GM23338 (cell line): ENCODE measurements around the gene OTUD3. TPM values are rescaled to one million over a fixed set of nuclear protein-coding genes. Genes with fewer than 3 reads are reported as not detected.

ENCODE experiments used
- ATAC-seq: fragments of 200-7000 bp; cut with Tn5 transposase; 3 replicates; pipeline ENCODE4 v1.9.1; 2020
- DNase-seq: peaks from one replicate; pipeline ENCODE4 v3.0.0-alpha.2; 2015; ENCODE audit warnings: low spot score
- H2AFZ ChIP-seq: fragments of 200-600 bp; sonication (generic); 2 replicates; pipeline ENCODE4 v1.8.0; 2016; ENCODE audit warnings: antibody characterized with exemption, mild to moderate bottlenecking, moderate library complexity
- H3F3A ChIP-seq: fragments of 200-600 bp; sonication (generic); replicated peaks from 2 replicates; pipeline ENCODE4 v1.8.0; 2017; ENCODE audit warnings: antibody characterized with exemption, mixed run types, low read depth
- H3K27ac ChIP-seq: fragments of 200-600 bp; sonication (generic); 2 replicates; pipeline ENCODE4 v1.6.1; 2016; ENCODE audit warnings: low read depth
- H3K27me3 ChIP-seq: fragments of 200-600 bp; sonication (generic); 2 replicates; pipeline ENCODE4 v1.8.0; 2016; ENCODE audit warnings: mild to moderate bottlenecking, mixed run types, moderate library complexity; ENCODE audit not compliant: insufficient read depth
- H3K36me3 ChIP-seq: fragments of 200-600 bp; sonication (generic); 2 replicates; pipeline ENCODE4 v1.8.0; 2016; ENCODE audit warnings: mild to moderate bottlenecking; ENCODE audit not compliant: insufficient read depth
- H3K4me1 ChIP-seq: fragments of 200-600 bp; sonication (generic); 2 replicates; pipeline ENCODE4 v1.8.0; 2016; ENCODE audit warnings: mild to moderate bottlenecking, moderate library complexity; ENCODE audit not compliant: insufficient read depth
- H3K4me2 ChIP-seq: fragments of 200-600 bp; sonication (generic); 2 replicates; pipeline ENCODE4 v1.7.1; 2017; ENCODE audit warnings: mixed run types
- H3K4me3 ChIP-seq: fragments of 200-600 bp; sonication (generic); 2 replicates; pipeline ENCODE4 v1.6.1; 2016; ENCODE audit warnings: mixed run types
- H3K79me2 ChIP-seq: fragments of 200-600 bp; sonication (generic); replicated peaks from 2 replicates; pipeline ENCODE4 v1.8.0; 2017; ENCODE audit warnings: mild to moderate bottlenecking; ENCODE audit not compliant: insufficient read depth
- H3K9me2 ChIP-seq: fragments of 200-600 bp; sonication (generic); 2 replicates; pipeline ENCODE4 v1.8.0; 2017; ENCODE audit not compliant: insufficient read depth
- H4K20me1 ChIP-seq: fragments of 200-600 bp; sonication (generic); replicated peaks from 2 replicates; pipeline ENCODE4 v1.8.0; 2017; ENCODE audit warnings: mild to moderate bottlenecking; ENCODE audit not compliant: insufficient read depth
- H3K27ac Mint-ChIP-seq: 2 replicates; pipeline ENCODE4 v1.8.0; 2020; ENCODE audit warnings: inconsistent platforms, mild to moderate bottlenecking, moderate library complexity, mixed read lengths
- H3K27me3 Mint-ChIP-seq: 3 replicates; pipeline ENCODE4 v1.8.0; 2022; ENCODE audit warnings: low read depth, mild to moderate bottlenecking, moderate library complexity, mixed read lengths, inconsistent platforms; ENCODE audit not compliant: insufficient read depth, poor library complexity
- H3K36me3 Mint-ChIP-seq: 3 replicates; pipeline ENCODE4 v1.8.0; 2021; ENCODE audit warnings: low read depth, mild to moderate bottlenecking, inconsistent platforms, moderate library complexity, mixed read lengths
- H3K4me1 Mint-ChIP-seq: 3 replicates; pipeline ENCODE4 v1.8.0; 2020; ENCODE audit warnings: mild to moderate bottlenecking, inconsistent platforms, mixed read lengths
- H3K4me3 Mint-ChIP-seq: 3 replicates; pipeline ENCODE4 v1.8.0; 2021; ENCODE audit warnings: moderate library complexity, mild to moderate bottlenecking, inconsistent platforms, mixed read lengths
- H3K9me3 Mint-ChIP-seq: 3 replicates; pipeline ENCODE4 v1.8.0; 2020; ENCODE audit warnings: moderate library complexity, mild to moderate bottlenecking, inconsistent platforms, mixed read lengths
- CREB1 ChIP-seq: fragments of 250-450 bp; sonication (Bioruptor Pico); IDR thresholded peaks from 2 replicates; pipeline ENCODE4 v1.5.0; 2020; ENCODE audit warnings: low read depth, mild to moderate bottlenecking, moderate library complexity
- CTCF ChIP-seq, 2 experiments: fragments of 200-600 bp in 1 of 2; sonication (generic) in 1 of 2; conservative IDR thresholded peaks; 2 replicates each; pipeline versions ENCODE4 v1.5.1 to v1.6.1; 2016 to 2017; ENCODE audit warnings: antibody characterized with exemption in 2 of 2, low read depth in 2 of 2, mild to moderate bottlenecking in 2 of 2, moderate library complexity in 1 of 2
- ETS1 ChIP-seq: IDR thresholded peaks from 2 replicates; pipeline ENCODE4 v1.6.1; 2016; ENCODE audit warnings: antibody characterized with exemption
- EZH2 ChIP-seq: fragments of 200-600 bp; sonication (generic); IDR thresholded peaks from one replicate; pipeline ENCODE4 v1.8.0; 2017; ENCODE audit warnings: antibody characterized with exemption, mild to moderate bottlenecking, low read depth; ENCODE audit not compliant: unreplicated experiment
- EZH2phosphoT487 ChIP-seq: fragments of 200-600 bp; sonication (generic); IDR thresholded peaks from one replicate; pipeline ENCODE4 v1.8.1; 2018; ENCODE audit warnings: antibody characterized with exemption; ENCODE audit not compliant: unreplicated experiment
- JUNB ChIP-seq: IDR thresholded peaks from one replicate; pipeline ENCODE4 v1.6.1; 2016; ENCODE audit warnings: antibody characterized with exemption; ENCODE audit not compliant: unreplicated experiment
- NANOG ChIP-seq: IDR thresholded peaks from 2 replicates; pipeline ENCODE4 v1.6.1; 2016; ENCODE audit warnings: antibody characterized with exemption, borderline replicate concordance
- POLR2AphosphoS5 ChIP-seq: IDR thresholded peaks from 2 replicates; pipeline ENCODE4 v1.6.1; 2016; ENCODE audit warnings: antibody characterized with exemption, low read depth
- REST ChIP-seq: IDR thresholded peaks from one replicate; pipeline ENCODE4 v1.6.1; 2018; ENCODE audit warnings: antibody characterized with exemption; ENCODE audit not compliant: unreplicated experiment
- STAT1 ChIP-seq: IDR thresholded peaks from one replicate; pipeline ENCODE4 v1.6.1; 2016; ENCODE audit warnings: antibody characterized with exemption; ENCODE audit not compliant: unreplicated experiment
- ZNF331 ChIP-seq: fragments of 250-450 bp; sonication (Bioruptor Pico); IDR thresholded peaks from 2 replicates; pipeline ENCODE4 v1.5.0; 2020; ENCODE audit warnings: low read depth, mild to moderate bottlenecking, moderate library complexity
- polyA plus RNA-seq: library from polyadenylated mRNA; unstranded; fragments of >200 nt; fragmentation: Nextera tagmentation; extraction: Ambion mirVana; gene quantifications from 2 replicates; pipeline ENCODE4 v1.2.1, GENCODE V29; 2016
- total RNA-seq: library from RNA; depleted of rRNA; stranded (reverse); fragments of >200 nt; shearing (Covaris generic); gene quantifications from 2 replicates; pipeline ENCODE4 v1.2.3, GENCODE V29; 2014
- TF ChIP-seq, protein P1 (sequence below): fragments of 250-450 bp; sonication (Bioruptor Pico); IDR thresholded peaks from 2 replicates; pipeline ENCODE4 v1.5.0; 2020; ENCODE audit warnings: mild to moderate bottlenecking, moderate library complexity

OTUD3 gene
- total and polyA plus RNA-seq, 2 experiments from 2014 or later: 3.0 to 12.9 TPM

GRCh38 chr1:19926296-19927129 is 44.3 kb downstream of the OTUD3 start:
- Mint-ChIP-seq H3K36me3 (peaks cover 8% of the 10 kb centered on the region; the same call in 2 of the 3 replicates), H3K4me3 (no peak overlapping the region), H3K27ac (no peak overlapping the region), H3K9me3 (peaks cover 22% of the 10 kb centered on the region), H3K4me1 (peaks cover 5% of the 10 kb centered on the region; the same call in 1 of the 3 replicates), H3K27me3 (peaks cover 2% of the 10 kb centered on the region)
- Histone ChIP-seq H3K36me3 (no peaks in the 10 kb centered on the region), H3K9me2 (0 out of 2 replicates have a peak, but pooled peaks cover 8% of the 10 kb centered on the region), H3K79me2 (no peaks in the 10 kb centered on the region), H3K27ac (no peak overlapping the region), H3K4me3 (no peak overlapping the region), H3F3A (no peaks in the 10 kb centered on the region), H3K4me2 (no peak overlapping the region), H3K27me3 (no peaks in the 10 kb centered on the region), H2AFZ (no peak overlapping the region), H4K20me1 (no peaks in the 10 kb centered on the region), H3K4me1 (no peaks in the 10 kb centered on the region)
- DNase-seq (no peak), ATAC-seq (no peak)
- TF ChIP-seq JUNB (no peak), ZNF331 (no peak), NANOG (no peak), REST (no peak), STAT1 (no peak), CTCF (conservative IDR thresholded peaks at IDR 0.05; ENCODE audit: low read depth in 2 of 2) (no peak), CREB1 (CRISPR knock-in tag) (no peak), EZH2phosphoT487 (no peak), POLR2AphosphoS5 (no peak), EZH2 (no peak), ETS1 (no peak)
- TF ChIP-seq, protein P1, sequence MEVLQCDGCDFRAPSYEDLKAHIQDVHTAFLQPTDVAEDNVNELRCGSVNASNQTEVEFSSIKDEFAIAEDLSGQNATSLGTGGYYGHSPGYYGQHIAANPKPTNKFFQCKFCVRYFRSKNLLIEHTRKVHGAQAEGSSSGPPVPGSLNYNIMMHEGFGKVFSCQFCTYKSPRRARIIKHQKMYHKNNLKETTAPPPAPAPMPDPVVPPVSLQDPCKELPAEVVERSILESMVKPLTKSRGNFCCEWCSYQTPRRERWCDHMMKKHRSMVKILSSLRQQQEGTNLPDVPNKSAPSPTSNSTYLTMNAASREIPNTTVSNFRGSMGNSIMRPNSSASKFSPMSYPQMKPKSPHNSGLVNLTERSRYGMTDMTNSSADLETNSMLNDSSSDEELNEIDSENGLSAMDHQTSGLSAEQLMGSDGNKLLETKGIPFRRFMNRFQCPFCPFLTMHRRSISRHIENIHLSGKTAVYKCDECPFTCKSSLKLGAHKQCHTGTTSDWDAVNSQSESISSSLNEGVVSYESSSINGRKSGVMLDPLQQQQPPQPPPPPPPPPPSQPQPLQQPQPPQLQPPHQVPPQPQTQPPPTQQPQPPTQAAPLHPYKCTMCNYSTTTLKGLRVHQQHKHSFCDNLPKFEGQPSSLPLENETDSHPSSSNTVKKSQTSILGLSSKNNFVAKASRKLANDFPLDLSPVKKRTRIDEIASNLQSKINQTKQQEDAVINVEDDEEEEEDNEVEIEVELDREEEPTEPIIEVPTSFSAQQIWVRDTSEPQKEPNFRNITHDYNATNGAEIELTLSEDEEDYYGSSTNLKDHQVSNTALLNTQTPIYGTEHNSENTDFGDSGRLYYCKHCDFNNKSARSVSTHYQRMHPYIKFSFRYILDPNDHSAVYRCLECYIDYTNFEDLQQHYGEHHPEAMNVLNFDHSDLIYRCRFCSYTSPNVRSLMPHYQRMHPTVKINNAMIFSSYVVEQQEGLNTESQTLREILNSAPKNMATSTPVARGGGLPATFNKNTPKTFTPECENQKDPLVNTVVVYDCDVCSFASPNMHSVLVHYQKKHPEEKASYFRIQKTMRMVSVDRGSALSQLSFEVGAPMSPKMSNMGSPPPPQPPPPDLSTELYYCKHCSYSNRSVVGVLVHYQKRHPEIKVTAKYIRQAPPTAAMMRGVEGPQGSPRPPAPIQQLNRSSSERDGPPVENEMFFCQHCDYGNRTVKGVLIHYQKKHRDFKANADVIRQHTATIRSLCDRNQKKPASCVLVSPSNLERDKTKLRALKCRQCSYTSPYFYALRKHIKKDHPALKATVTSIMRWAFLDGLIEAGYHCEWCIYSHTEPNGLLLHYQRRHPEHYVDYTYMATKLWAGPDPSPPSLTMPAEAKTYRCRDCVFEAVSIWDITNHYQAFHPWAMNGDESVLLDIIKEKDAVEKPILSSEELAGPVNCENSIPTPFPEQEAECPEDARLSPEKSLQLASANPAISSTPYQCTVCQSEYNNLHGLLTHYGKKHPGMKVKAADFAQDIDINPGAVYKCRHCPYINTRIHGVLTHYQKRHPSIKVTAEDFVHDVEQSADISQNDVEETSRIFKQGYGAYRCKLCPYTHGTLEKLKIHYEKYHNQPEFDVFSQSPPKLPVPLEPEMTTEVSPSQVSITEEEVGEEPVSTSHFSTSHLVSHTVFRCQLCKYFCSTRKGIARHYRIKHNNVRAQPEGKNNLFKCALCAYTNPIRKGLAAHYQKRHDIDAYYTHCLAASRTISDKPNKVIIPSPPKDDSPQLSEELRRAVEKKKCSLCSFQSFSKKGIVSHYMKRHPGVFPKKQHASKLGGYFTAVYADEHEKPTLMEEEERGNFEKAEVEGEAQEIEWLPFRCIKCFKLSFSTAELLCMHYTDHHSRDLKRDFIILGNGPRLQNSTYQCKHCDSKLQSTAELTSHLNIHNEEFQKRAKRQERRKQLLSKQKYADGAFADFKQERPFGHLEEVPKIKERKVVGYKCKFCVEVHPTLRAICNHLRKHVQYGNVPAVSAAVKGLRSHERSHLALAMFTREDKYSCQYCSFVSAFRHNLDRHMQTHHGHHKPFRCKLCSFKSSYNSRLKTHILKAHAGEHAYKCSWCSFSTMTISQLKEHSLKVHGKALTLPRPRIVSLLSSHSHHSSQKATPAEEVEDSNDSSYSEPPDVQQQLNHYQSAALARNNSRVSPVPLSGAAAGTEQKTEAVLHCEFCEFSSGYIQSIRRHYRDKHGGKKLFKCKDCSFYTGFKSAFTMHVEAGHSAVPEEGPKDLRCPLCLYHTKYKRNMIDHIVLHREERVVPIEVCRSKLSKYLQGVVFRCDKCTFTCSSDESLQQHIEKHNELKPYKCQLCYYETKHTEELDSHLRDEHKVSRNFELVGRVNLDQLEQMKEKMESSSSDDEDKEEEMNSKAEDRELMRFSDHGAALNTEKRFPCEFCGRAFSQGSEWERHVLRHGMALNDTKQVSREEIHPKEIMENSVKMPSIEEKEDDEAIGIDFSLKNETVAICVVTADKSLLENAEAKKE (CRISPR knock-in tag): no peak
